DMS153 treated with DMSO at 0.1 percent for 48 hours (cell line): ENCODE results near the gene PLA2G5.

Source experiments
- DNase-seq: peaks from one replicate; lab custom pipeline; 2025; ENCODE audit not compliant: unreplicated experiment; lab: John Stamatoyannopoulos, UW

Gene PLA2G5

DNA sequence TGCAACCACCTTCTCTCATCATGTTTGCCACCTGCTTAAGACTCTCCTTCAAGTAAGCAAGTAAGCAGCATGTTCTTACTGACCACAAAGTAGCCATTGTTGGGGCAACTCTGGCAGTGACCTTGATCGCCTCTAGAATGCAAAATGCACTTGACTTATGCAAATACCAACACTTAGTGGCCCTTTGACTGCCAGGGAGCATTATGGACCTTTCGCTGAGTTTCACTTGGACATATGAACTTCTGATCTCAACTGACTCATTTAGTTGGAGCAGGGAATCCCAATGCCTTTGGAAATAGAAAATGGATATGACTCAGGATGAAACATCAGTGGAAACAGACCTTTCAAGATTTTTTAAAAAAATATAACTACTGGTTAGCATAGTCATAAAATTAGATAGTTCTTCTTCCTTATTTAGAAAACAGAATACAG, 6.1 kb upstream of the PLA2G5 start:
- no peak for DNase-seq

DNA sequence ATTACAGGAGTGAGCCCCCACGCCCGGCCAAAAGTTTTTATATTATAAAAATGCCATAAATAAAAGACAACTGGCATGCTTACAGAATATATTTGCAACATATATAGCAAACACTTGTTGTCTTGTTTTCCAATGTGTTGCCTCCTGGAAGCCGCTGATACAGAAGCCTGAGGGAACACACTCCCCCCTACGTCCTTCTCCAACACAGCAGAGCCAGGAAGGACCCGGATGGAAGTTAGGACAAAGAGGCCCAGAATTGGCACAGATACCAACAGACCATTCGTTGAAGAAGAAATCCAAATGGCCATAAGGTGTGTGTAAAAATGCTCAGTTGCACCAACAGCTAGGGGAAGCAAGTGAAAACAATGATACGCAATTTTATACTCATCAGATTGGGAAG, 1.3 kb upstream of the PLA2G5 start:
- no peak for DNase-seq

DNA sequence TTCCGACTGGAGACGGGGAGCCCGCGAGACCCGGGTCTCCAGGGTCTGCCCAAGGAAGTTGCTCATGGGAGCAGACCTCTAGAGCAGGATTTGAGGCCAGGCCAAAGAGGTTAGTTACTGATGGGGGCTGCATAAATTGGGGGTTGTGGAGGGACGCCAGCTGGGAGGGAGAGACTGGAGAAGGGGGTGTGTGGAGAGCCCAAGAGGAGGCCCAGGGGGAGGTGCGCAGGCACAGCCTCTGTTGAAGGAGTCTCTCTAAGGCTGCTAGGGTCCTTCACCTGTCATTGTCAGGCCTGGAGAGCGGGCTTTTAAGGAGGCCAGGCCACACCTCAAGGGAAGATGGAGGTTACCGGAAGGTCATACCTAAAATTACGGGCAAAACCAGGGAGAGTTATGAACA, 363 bp downstream of the PLA2G5 start:
- no peak for DNase-seq

DNA sequence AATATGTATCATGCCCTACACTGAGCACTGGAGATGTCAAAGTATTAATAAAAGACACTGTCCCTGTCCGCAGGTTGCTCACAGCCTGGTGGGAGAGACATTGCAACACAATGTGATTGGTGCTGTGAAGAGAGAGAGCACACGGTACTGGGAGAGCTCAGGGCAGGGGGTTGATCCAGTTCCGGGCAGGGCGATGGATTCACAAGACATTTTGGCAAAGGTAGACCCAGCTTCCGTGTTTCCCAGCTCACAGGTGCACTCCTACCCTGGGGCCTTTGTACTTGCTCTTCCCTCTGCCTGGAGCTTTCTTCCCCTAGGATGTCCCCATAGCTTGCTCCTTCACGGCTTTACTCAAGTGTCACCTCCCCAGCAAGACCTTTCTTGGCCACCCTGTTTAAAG, 1.4 kb downstream of the PLA2G5 start:
- no peak for DNase-seq

DNA sequence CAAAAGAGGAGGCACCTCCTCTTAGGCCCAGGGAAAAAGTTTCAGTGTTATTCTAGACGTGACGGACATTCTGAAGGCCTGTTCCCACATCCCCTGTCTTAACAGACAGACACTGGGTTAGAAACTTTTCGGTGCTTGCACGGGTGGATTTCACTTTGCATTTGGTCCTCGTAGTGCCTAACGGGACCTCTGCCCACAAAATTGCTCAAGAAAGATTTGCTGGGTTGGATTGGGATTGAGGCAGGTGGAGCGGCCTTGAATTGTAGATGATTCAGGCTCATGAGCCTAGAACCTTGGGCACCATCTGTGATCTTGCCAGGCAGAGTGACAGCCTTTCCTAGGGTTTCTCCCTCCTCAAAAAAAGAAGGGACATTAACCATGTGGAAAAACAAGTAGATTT, 2.8 kb downstream of the PLA2G5 start:
- DNase-seq: no peak

DNA sequence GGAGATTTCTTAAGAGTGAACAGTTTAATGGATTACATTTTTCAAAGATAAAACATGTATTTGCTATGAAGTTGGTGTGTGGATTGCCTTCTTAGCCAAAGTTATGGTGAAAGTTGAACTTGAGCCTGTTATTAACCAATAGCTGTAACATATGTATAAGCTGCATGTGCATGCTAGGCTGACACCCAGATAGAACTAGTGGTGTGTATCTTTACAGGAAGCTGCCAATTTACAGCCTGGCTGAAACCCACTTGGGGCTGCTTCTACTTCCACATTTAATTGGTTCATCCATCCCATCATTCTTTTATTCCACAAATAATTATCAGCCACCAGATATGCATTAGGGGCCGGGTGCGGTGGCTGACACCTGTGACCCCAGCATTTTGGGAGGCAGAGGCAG, 3.3 kb downstream of the PLA2G5 start:
- no peak for DNase-seq

DNA sequence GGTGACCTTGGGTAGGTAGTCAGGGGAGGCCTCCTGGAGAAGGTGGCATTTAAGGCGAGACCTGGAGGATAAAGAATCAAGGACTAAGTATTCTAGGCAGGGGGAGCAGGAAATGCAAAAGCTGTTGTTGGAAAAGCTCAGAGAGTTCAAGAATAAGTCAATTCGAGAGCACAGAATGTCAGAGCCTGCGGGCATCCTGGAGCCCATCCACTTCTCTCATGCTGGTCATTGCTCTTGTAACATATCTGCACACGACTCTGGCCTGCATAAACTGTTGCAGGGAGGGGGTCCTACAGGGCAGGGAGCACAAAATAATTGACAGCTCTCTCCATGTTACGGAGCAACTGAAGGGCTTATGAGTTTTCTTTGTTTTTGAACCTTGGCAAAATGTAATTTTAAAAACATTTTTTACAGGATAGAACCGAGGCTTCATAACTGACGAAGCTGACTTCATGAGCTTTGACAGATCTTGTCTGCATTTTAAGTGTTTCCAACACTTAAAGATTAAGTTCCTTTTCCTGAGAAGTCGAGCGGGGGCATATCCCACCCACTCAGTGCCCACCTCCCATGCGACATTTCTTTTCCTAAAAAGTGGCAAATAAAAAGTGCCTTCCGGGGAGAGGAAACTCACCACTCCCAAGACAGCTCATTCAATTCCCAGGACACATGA, 4.2 kb downstream of the PLA2G5 start:
- DNase-seq: no peak

DNA sequence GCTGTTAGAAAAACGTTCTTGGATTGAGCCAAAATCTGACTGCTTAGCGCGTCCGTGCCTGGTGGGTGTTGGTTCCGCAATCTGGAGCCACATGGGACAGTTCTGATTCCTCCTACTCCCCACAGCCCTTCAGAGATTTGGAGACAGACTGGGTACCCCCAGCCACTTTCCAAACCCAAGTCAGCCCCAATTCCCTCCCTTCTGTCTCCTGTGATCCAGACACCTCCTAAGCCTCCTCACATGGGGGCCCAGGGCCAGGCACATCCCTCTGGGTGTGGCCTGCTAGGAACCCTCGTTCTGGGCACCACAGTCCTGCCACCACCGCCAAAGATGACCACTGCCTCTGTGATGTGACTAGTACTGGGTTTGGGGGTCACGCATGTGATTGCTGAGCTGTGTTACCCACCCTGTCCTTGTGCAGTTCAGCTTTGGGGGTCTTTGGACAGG, 4.8 kb downstream of the PLA2G5 start:
- DNase-seq: no peak

DNA sequence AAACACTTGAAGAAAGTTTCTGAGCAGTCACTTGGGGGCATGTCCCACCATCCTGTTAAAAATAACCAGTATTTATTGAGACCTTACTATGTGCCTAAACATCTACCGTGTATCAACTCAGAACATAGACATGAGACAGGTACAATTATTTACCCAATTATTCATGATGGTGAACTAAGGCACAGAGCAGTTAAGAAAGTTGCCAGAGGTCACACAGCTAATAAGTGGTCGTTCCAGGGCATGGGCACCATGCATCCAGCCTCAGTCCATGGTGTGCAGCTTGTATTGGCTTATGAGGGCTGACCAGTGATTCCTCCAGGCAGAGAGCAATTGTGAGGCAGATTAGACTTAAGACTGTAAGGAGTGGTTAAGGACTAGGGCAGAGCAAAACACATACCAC, 5.4 kb downstream of the PLA2G5 start:
- DNase-seq: no peak

DNA sequence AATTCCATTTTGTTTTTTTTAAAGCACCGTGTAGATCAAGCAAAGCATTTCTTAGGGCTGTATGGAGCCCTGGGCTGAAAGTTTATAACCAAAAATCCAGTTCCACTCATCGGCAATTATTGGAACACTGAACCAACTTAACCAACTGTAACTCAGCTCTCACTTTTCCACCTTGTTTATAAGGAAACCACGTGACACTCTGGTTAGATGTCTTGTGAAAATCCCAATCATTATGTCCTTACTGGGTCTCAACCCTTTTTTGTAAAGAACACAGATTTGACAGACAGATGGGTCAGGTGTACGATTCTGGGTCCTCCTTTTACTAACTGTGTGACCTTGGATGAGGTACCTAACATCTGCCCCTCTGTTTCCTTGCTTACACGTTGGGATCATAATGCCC, 6.2 kb downstream of the PLA2G5 start:
- DNase-seq: no peak

DNA sequence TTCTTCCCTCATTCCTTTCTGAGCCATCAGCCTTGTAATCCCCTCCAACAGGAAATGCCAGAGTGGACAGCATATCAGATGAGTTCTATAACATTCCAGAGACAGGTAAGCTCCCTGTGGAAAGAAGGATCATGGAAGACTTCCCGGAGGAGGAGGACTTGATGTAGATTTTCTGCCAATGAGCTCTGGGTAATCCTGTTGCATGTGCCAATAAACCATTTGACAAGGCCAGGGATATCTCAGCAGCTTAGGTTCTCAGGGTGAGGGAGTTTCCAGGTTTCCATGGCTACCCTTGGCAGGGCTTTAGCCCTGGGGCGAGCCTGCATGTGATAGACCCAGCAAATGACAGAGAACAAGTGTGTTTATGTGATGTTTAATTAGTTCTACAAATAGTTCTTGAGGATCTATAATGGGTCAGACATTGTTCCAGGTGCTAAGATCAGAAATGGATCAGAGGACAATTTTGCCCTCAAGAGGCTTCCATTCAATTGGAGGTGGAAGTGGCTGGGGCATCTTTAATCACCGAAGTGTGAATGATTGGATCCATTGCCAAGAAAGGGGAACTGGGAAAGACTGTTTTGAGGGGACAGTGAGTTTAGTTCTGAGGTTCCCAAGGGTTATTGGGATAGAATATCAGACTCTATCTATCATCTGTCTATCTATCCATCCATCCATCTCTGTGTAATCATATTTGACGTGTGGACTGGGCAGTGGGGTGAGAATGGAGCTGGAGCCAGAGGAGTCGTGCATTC, 6.9 kb downstream of the PLA2G5 start:
- no peak for DNase-seq

DNA sequence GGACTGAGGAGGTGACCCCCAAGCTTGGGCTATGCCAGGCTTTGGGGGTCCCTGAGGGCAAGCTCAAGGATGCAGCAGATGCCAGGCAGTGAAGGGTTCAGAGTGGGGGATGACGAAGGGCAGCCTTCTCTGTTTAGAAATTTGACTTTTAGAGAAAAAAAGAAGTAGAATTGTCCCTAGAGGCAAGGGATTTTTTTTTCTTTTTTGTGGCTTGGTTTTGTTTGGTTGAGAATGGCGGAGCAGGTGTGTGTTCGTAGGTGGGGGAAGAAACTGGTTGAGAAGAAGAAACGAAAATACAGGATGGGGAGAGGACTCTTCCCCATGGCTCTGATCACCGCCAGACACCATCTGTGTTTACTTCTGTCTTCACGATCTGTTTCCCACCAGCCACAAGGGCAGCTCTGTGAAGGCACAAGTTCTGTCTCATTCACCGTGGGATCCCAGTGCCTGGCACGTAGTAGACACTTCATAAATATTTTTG, 8.2 kb downstream of the PLA2G5 start:
- no peak for DNase-seq

DNA sequence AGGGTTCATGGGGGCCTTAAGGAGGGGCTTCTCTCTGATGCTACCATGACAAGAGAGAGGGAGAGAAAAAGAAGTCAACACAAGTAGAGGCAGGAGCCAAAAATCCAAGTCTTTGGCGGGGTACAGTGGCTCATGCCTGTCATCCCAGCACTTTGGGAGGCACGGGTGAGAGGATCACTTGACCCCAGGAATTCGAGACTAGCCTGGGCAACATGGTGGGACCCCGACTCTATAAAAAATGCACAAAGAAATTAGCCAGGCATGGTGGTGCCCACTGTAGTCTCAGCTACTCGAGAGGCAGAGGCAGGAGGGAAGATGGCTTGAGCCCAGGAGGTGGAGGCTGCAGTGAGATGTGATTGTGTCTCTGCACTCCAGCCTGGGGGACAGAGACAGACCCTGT, 8.7 kb downstream of the PLA2G5 start:
- no peak for DNase-seq

DNA sequence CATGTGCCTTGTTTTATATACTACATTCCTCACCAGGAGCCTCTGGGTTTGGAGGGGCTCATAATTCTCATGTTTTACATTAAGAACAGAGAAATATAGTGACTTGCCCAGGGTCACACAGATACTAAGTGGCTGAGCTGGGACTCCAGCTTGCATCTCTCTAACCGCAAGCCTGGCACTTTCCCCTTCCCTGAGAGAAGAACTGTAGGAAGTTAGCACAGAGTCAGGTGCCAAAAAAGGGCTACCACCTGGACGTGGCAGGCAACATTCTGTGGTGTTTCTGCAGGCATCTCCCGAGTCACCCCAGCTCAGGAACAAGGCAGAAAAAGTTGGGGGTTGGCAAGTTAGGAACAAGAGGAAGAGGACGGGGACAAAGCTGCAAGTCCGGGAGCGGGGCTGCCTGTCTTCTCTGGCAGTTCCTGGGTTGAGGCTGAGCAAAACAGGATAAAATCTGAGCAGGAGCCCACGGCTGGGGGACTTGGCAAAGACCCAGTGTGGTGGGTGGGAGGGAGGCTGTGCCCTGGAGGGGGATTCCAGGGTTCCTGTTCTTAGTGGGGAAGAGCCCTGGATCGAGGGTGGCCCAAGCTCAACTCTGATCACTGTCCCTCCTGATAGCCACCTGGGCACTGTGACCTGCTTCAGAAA, 9.8 kb downstream of the PLA2G5 start:
- no peak for DNase-seq

DNA sequence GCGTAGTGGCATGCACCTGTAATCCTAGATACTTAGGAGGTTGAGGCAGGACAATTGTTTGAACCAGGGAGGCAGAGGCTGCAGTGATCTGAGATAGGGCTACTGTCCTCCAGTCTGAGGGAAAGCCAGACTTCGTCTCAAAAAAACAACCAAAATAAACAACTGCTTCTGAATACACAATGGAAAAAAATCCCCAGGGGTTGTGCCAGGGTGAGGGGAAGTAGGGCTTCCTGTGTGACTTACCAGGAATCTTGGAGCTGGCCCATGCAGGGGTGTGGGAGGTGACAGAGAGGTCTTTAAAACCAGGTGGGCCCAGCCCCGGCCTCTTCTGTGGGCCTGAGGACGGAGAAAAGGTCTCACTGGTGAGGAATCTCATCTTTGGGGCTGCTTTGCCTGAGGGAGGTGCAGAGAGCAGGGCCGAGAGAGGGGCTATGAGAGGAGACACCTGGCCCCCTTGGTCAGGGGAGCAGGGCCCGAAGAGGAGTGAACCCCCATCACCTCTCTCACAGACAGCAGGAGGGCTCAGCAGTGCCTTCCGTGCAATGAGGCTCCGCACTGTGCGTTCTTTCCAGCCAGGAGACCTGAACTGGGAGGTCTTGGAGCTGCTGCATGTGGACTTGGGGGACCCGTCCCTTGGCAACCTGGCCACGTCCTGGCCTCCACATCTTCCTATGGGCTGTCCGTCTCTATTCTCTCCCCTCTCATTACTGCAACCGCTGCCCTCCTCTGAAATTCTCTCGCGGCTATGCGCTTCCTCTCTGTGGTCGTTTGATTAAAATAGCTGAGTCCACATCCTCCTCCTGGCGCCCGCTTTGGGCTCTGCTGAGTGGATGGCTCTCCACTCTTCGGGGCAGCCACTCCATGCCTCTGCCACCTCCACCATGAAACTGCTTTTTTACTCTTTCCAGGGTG, 10.7 kb downstream of the PLA2G5 start:
- no peak for DNase-seq

DNA sequence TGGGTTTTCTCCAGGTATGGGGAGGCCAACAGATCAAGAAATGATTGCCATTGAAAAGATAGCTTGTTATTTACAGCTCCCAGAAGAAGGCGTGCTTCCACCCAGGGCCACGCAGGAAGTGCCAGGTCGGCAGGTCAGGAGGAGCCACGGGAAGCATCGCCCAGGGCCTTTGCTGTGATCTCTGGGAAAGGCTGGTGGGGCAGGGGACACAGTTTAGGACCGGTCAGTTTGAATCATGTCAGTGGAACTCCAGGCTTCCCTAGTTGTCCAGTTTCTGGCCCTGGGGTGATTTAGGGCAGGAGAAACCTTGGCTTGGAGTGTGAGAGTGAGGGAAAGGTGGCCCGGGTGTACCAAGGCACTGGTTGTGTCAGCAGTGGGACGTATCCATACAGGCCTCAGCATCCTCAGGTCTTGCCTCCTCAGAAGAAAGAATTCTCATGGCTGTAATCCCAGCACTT, 11.4 kb downstream of the PLA2G5 start:
- no peak for DNase-seq

DNA sequence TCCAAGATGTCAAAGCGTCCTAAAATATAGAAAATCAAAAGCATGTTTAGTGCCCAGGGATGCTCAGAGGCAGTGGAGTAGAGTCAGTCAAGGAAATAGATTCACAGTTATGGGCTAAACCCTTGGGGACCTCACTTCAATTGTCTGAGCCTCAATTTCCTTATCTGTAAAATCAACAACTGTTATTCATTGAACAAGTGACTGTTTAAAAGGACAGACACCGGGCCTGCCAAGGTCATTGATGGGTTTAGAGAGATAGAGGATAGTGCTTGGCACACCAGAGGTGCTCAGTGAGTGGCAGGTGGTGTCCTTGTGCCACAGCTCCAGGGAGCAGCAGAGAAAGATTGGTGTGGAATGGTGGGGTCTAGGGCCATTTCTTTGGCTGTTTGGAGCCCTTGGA, 12.8 kb downstream of the PLA2G5 start:
- no peak for DNase-seq

DNA sequence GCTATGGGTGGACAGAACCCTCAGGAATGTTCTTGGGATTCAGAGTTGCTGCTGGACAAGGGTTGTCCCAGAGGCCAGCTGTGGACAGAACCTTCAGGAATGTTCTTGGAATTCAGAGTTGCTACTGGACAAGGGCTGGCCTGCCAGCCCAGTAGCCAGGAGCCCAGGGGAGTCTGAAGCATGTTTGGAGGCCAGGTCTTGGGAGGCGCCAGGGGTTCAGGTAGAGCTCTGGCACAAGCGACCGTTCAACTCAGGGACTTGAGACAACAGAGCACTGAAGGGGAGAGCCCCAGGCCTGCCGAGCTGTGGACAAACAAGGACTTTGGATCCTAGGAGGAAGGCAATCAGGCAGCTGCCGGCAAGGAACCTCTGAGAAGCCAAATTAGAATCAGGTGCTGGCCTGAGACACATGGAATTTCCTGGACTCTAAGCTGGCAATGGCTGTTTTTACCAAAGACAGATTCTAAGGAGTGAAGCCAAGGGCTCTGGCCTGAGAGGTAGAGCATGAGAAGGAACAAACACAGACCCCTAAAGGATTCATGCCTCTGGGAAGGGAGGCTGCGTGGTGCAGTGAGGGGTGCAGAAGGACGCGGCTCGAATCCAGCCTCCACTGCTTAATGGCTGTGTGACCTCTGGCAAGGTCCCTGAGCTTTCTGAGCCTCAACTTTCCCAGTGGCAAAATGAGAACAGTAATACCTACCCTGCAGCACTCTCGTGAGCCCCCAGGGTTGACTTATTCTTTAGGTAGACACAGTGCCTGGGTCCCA, 13.4 kb downstream of the PLA2G5 start:
- DNase-seq: no peak

DNA sequence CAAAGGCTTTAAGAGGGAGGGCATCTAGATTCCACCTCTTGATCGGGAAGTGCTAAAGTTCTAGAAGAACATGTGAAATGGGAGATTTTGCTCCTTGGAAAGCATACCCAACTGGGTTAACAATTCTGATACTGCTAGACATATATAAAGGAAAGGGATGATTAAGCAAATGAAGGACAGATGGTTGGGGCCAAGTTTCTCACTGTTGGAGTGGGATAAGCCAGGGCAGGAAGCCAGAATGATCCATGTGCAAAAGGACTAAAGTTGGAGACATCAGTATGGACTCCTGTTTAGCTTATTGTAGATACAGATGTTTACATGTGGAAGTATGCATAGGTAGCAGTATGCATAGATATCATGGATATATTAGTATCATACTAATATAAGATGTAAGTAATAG, 16.8 kb downstream of the PLA2G5 start:
- DNase-seq: no peak

DNA sequence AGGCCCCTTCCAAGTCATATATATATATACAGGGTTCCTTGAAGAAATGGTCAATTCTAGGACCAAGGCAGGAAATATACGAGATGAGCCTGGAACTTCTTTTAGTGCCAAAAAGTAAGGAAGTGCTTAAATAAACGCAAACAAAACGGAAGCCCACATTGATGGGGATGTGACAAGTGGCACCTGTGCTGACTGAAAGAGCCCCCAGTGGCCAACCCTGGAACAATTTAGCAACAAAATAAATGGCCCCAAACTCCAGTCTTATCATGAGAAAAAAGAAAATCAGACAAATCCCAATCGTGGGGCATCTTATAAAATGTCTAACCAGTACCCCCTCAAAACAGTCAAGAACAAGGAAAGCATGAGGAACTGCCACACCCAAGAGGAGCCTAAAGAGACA, 17.7 kb downstream of the PLA2G5 start:
- no peak for DNase-seq
